HG02571 (cell line): ENCODE results near the gene SYS1.
"Not testable (repeated sequence)": the region's sequence is repeated elsewhere in the genome, so short reads cannot be mapped to it uniquely, and the experiment has no call there.

ENCODE experiments used
- ATAC-seq: cut with Tn5 transposase; IDR thresholded peaks from one replicate; pipeline ENCODE4 v1.9.1; 2021; ENCODE audit warnings: mild to moderate bottlenecking, moderate library complexity; ENCODE audit not compliant: unreplicated experiment

Gene SYS1

DNA sequence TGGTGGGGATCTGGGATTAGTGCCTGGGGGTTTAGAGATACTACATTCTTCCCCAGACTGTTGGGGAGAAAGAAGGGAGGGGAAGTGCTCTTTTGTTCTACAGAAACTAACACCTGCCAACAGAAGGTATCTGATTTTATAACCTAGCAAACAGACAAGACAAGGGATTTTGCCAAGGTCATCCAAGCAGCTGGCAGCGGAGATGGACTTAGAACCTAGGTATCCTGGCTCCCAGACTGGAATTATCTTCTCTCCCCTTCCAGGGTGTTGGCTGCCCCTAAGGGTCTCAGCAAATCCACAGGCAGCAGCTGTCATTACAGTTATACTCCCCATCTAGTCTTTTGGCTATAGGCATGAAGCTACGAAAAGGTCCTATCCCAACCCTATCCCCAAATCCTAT lies 23.2 kb upstream of the SYS1 start:
- ATAC-seq, result no peak

- no peak for ATAC-seq
Observed at GRCh38 chr20:45340236-45340847, 22.6 kb upstream of the SYS1 start.

- ATAC-seq, result no peak
Observed at GRCh38 chr20:45340951-45341350, 22.0 kb upstream of the SYS1 start.

- no peak for ATAC-seq
Observed at GRCh38 chr20:45341579-45341938, 21.4 kb upstream of the SYS1 start.

DNA sequence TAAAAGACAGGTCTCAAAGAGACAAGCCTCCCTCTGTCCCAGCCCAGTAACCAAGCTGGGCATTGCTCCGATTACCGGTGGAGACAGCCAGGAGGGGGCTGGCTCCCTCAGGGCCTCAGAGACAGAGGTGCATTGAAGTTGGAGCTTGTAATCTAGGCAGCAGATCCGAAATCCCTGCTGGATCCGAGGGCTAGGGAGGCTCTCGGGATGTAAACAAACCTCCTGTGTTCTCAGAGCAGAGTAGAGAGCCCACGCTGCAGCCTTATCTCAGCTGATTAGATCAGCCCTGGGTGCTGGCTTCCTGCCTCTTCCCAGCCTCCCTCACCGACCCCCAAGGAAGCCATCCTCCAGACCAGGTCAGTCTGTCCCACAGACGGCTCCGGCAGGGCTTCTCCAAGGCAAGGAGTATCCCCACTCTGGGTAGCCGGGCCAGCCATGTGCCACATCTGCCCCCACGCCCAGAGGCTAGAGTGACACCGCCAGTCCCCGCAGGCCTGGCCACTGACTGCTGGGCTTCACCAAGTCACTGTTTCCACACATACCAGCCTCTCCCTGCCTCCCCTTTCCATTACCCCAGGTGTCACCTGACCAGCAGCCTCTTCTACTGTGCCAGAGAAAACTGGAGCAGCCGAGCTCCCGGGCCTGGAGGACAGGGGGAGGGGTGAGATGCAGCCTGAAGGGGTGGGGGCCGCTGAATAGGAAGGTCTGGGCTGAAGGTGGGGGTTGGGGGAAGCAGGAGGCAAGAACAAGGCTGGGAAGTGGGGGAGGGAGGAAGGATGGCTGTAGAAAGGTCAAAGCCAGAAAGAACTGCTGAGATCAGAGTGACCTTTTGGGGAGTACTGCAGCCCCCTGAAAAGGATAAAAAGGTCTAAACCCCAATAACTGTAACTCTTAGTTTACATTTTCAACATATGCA lies 20.8 kb upstream of the SYS1 start:
- no peak for ATAC-seq

GRCh38 chr20:45342855-45343531 lies 20.0 kb upstream of the SYS1 start:
- ATAC-seq, result no peak

DNA sequence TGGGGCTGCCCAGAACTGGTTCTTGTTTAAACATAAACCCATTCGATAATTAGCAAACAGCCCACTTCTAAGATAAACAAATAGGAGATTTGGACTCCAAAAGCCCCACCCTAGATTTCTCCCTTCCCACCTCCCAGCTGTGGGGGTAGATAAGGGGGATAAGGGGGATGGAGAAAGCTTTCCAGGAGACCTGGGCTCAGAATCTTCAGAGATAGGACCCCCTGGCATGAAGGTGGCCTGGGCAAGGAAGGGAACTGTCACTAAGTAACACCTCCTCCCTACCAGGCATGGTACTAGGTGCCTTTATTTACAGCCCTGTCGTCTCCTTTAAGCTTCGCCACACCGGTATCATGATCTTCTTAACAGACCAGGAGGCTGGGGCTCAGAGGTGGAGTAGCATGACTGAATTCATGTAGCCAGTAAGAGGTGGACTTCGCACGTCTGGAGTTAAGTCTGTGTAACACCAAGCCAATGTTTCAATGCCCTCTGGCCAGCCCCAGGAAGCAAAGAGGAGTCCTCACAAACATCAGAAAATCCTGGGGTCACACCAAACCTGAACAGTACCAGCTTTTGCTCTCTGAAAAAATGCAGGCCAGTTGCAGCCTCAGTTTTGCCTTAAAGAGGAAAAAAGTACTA lies 19.3 kb upstream of the SYS1 start:
- no peak for ATAC-seq

DNA sequence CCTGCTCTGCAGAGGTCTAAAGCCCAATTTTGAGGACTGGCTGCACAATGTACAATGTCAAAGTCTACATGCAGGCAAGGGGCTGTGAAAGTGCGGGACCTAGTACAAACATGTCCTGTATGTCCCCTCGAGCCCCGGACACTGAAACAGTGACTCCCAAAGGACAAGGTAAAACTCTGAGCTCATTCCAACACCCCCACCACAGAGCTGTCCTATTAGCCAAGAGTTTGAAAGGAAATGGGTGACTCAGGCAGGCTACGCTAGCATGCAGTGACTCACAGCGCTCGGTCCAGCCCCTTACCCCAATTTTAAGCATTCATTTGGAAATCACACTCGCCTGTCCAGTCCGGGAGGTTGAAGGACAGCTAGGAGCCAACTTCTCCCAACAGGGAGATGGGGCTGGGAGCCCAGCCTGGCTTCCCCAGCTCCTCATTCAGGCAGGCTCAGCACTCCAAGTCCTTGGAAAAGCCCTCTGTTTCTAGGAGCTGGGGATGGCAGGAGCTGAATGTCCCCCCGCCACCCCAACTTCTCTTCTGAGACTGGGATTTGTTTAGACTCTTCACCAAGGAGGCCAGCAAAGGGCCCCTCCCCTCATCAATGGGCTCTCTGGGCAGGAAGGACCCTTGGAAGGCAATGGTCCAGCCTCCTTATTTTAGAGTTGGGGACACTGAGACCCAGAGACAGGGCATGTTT lies 18.6 kb upstream of the SYS1 start:
- no peak for ATAC-seq

GRCh38 chr20:45345104-45345936 lies 17.6 kb upstream of the SYS1 start:
- no peak for ATAC-seq

GRCh38 chr20:45346291-45346718 lies 16.7 kb upstream of the SYS1 start:
- no peak for ATAC-seq

DNA sequence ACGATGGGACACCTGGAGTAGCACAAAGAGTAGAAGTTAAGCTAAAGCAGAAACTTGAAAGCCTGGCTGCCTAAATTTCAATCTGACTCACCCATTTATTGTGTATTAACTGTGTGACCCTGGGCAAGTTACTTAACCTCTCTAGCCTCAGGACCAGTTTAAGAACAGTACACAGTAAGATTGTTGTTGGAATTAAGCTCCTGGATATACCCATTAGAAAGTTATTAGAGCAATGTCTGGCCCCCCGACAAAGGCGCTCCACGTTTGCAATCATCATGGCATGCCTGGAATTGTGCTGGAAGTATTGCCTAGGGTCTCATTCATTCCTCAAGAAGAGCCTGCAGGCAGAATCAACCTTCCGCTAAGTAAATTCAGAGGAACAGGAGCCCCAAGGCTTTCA lies 16.1 kb upstream of the SYS1 start:
- ATAC-seq, result no peak

GRCh38 chr20:45347297-45347935 lies 15.5 kb upstream of the SYS1 start:
- no peak for ATAC-seq

DNA sequence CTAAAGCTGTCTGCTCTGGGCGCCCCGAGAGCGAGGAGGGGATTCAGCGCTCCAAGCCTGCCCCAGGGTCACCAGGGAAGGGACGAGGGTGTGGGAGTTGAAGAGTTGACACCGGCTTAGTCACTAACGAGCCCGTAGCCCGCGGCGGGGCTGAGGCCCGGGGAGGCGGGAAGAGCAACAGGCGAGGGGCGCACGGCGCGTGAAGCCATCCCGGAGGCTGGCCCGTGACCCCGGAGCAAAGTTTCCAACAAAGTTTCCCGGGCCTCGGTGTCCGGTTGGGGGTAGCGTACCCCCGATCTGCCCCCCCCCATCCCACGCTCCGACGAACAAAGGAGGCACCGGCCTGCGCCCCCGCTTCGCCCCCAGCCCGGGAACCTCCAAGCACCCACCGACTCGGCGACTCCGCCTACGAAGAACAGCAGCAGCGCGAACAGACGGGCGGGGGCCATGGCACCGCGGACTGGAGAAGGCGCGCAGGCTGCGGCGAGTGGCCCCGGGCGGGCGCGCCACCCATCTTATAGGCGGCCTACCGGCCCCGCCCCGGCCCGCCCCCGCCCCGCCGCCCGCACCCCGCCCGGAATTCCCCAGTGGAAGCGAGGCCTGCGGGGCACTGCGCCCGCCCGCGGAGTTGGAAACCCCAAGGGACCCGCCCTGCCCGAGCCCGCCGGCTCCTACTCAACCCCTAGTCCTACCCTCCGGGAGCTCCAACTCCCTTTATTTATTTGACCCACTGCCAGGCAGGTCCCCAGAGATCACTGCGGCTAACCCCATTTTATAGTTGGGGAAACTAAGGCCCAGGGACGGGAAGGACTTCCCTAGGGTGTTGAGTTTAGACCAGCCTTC lies 14.8 kb upstream of the SYS1 start, which contains the start of gene SDC4:
Gene SDC4, minus strand, starts transcription at position 489 of the 843 bp plus-strand sequence. Its CDS starts 40 bp downstream, at position 449.
- ATAC-seq, result no peak

DNA sequence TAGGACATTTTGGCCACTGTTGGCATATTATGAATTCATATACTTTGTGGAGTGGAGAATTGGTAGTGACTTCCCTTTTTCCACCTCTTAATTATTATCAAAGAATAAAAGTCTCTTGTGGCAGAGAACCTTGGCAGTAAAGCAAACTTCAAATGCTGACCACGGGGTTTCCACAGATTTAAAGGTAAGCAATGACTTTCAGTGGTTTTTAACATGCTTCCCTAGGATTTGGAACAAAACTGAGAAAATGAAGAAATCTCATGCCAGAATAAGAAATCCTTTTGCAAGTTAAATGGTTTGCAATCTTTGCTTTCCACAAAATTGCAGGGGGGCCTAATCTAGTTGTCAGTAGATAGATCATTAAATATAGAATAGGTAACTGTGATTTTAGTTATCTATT lies 12.7 kb upstream of the SYS1 start:
- no peak for ATAC-seq

DNA sequence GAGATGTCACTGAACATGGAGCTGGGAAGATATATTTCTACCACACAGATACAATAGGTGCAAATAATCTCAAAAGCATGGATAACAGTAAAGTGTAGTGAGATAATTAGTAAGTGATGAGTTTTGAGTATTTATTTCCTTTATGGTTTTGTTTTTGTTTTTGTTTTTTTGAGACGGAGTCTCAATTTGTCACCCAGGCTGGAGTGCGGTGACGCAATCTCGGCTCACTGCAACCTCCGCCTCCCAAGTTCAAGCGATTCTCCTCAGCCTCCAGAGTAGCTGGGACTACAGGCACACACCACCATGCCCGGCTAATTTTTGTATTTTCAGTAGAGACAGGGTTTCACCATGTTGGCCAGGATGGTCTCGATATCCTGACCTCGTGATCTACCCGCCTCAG lies 12.2 kb upstream of the SYS1 start:
- ATAC-seq, result not testable (repeated sequence)

GRCh38 chr20:45352729-45353128 lies 10.2 kb upstream of the SYS1 start:
- no peak for ATAC-seq

- no peak for ATAC-seq
Observed at GRCh38 chr20:45353746-45354145, 9.2 kb upstream of the SYS1 start.

DNA sequence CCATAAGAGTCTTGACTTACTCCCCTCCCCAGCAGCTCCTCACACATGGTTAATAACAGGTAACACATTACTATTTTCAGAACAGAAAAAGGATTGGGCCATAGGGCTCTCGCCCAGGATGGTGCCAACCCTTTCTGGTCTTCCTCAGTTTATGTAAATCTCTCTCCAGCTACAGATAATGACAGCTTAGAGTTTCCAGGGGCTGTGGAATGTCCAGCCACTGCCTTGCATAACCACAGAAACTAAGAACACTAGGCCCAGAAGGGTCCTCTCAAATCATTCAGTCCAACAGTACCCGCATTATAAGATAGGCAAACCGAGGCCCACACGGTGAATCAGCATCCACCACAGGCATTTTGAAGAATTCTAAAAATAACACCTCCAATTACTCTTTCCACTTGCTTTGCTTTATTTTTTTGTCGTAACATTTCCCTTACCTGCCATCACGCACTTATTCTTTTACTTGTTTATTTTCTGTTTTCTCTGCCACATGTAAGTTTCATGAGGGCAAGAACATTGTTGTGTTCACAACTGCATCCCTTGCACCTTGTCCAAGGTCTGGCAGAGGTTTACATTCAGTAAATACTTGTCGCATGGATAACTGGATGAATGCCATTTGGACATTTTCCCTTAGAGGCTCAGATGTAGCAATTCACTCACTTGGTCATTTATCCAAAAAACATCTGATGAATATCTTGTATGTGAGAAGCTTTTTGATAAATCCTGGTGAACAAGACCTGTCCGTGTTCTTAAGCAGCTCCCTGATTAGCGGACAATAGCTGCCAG lies 8.3 kb upstream of the SYS1 start:
- no peak for ATAC-seq
